ENCODE data around the gene TAF11L8. TPM values are rescaled to one million over a fixed set of nuclear protein-coding genes. Genes with fewer than 3 reads are reported as not detected.
"Not testable (repeated sequence)": the region's sequence is repeated elsewhere in the genome, so short reads cannot be mapped to it uniquely, and the experiment has no call there.

TAF11L8 gene
- polyA plus RNA-seq (ENCODE audit: low read depth in 6 of 6): not detected

- not testable (repeated sequence) for ATAC-seq (ENCODE audit: low read depth in 2 of 2); H3K4me1 Mint-ChIP-seq; H3K27me3 Mint-ChIP-seq; H3K4me3 Mint-ChIP-seq; H3K27ac Mint-ChIP-seq; H3K36me3 Mint-ChIP-seq; DNase-seq; H3K9me3 Mint-ChIP-seq
These were observed at the start of gene TAF11L8 for GRCh38 chr5:17590860-17591259. Gene TAF11L8 (minus strand): TSS chr5:17590960.

GRCh38 chr5:17634160-17634559, 43.4 kb upstream of the TAF11L8 start, which contains the start of gene TAF11L14:
Gene TAF11L14 (plus strand): TSS chr5:17634460.
- Mint-ChIP-seq H3K9me3 (no peaks in the 10 kb centered on the region), H3K27me3 (peaks cover 0 to 4% (median 0%) of the 10 kb centered on the region in 3 donors), H3K36me3 (no peaks in the 10 kb centered on the region), H3K4me3 (no peak within 1 kb of the TSS), H3K4me1 (no peaks in the 10 kb centered on the region), H3K27ac (no peak within 1 kb of the TSS)
- no peak for ATAC-seq (ENCODE audit: low read depth in 2 of 2)
- no peak for DNase-seq

GRCh38 chr5:17631788-17632187, 41.0 kb upstream of the TAF11L8 start, which contains the start of gene TAF11L13:
Gene TAF11L13 (plus strand): TSS chr5:17632088.
- not testable (repeated sequence) for H3K4me1 Mint-ChIP-seq, H3K9me3 Mint-ChIP-seq, H3K27ac Mint-ChIP-seq

GRCh38 chr5:17625686-17626085, 34.9 kb upstream of the TAF11L8 start:
- Mint-ChIP-seq H3K4me3 (no peak overlapping the region), H3K36me3 (no peaks in the 10 kb centered on the region), H3K9me3 (peaks cover 0 to 2% (median 0%) of the 10 kb centered on the region in 7 donors), H3K4me1 (no peaks in the 10 kb centered on the region), H3K27me3 (no peaks in the 10 kb centered on the region), H3K27ac (no peak overlapping the region)
- ATAC-seq (ENCODE audit: low read depth in 2 of 2) (no peak), DNase-seq (no peak)

More at GRCh38 chr5:17631788-17632187, 41.0 kb upstream of the TAF11L8 start, which contains the start of gene TAF11L13:
- H3K27me3 Mint-ChIP-seq; DNase-seq; H3K36me3 Mint-ChIP-seq; ATAC-seq (ENCODE audit: low read depth in 2 of 2); H3K4me3 Mint-ChIP-seq: not testable (repeated sequence)

- Mint-ChIP-seq H3K36me3 (no peaks in the 10 kb centered on the region), H3K9me3 (peaks cover 0 to 2% (median 0%) of the 10 kb centered on the region in 7 donors), H3K27me3 (no peaks in the 10 kb centered on the region), H3K4me3 (no peak overlapping the region), H3K27ac (peak overlapping the region in 1 of 6 donors; percentile 49), H3K4me1 (no peaks in the 10 kb centered on the region)
- DNase-seq (no peak), ATAC-seq (ENCODE audit: low read depth in 2 of 2) (no peak)
These were observed 29.9 kb upstream of the TAF11L8 start for GRCh38 chr5:17620627-17621026.

- Mint-ChIP-seq H3K36me3 (no peaks in the 10 kb centered on the region), H3K4me1 (no peaks in the 10 kb centered on the region), H3K4me3 (no peak overlapping the region), H3K27ac (no peak overlapping the region), H3K9me3 (peaks cover 0 to 3% (median 0%) of the 10 kb centered on the region in 7 donors), H3K27me3 (no peaks in the 10 kb centered on the region)
- ATAC-seq (ENCODE audit: low read depth in 2 of 2) (no peak), DNase-seq (no peak)
These were observed 28.6 kb upstream of the TAF11L8 start for GRCh38 chr5:17619354-17619753.

- H3K4me1 Mint-ChIP-seq: no peaks in the 10 kb centered on the region
- H3K9me3 Mint-ChIP-seq: peaks cover 0 to 4% (median 0%) of the 10 kb centered on the region in 7 donors
- no peak overlapping the region for H3K4me3 Mint-ChIP-seq
- no peak for DNase-seq
- no peaks in the 10 kb centered on the region for H3K36me3 Mint-ChIP-seq
- no peaks in the 10 kb centered on the region for H3K27me3 Mint-ChIP-seq
- no peak overlapping the region for H3K27ac Mint-ChIP-seq
- no peak for ATAC-seq (ENCODE audit: low read depth in 2 of 2)
These were observed 24.3 kb upstream of the TAF11L8 start for GRCh38 chr5:17614872-17615605.

GRCh38 chr5:17610092-17610491, 19.3 kb upstream of the TAF11L8 start, which contains the start of gene TAF11L12:
Gene TAF11L12 (plus strand): TSS chr5:17610392.
- H3K4me3 Mint-ChIP-seq; H3K36me3 Mint-ChIP-seq; H3K9me3 Mint-ChIP-seq; H3K4me1 Mint-ChIP-seq; DNase-seq; H3K27me3 Mint-ChIP-seq; ATAC-seq (ENCODE audit: low read depth in 2 of 2): not testable (repeated sequence)
- peak within 1 kb of the TSS in 1 of 6 donors; percentile 37 for H3K27ac Mint-ChIP-seq

- ATAC-seq (ENCODE audit: low read depth in 2 of 2); H3K36me3 Mint-ChIP-seq; H3K4me3 Mint-ChIP-seq; H3K27me3 Mint-ChIP-seq; DNase-seq; H3K4me1 Mint-ChIP-seq; H3K9me3 Mint-ChIP-seq: not testable (repeated sequence)
- peak overlapping the region in 1 of 6 donors; percentile 9 for H3K27ac Mint-ChIP-seq
These were observed 16.7 kb upstream of the TAF11L8 start for GRCh38 chr5:17607461-17607860.

- Mint-ChIP-seq H3K4me3 (peak overlapping the region in 1 of 8 donors; percentile 34), H3K36me3 (no peaks in the 10 kb centered on the region), H3K9me3 (peaks cover 0 to 5% (median 0%) of the 10 kb centered on the region in 7 donors), H3K27ac (no peak overlapping the region), H3K4me1 (no peaks in the 10 kb centered on the region), H3K27me3 (peaks cover 0 to 5% (median 0%) of the 10 kb centered on the region in 3 donors)
- DNase-seq: no peak
- ATAC-seq (ENCODE audit: low read depth in 2 of 2): no peak
These were observed 14.2 kb upstream of the TAF11L8 start for GRCh38 chr5:17604951-17605350.

GRCh38 chr5:17603880-17604279, 13.1 kb upstream of the TAF11L8 start, which contains the start of gene TAF11L11:
Gene TAF11L11 (plus strand): TSS chr5:17604183.
- H3K4me1 Mint-ChIP-seq; H3K36me3 Mint-ChIP-seq; H3K27me3 Mint-ChIP-seq; DNase-seq; ATAC-seq (ENCODE audit: low read depth in 2 of 2); H3K9me3 Mint-ChIP-seq: not testable (repeated sequence)
- Mint-ChIP-seq H3K27ac (peak within 1 kb of the TSS in 1 of 6 donors; percentile 7), H3K4me3 (peak within 1 kb of the TSS in 1 of 8 donors; percentile 34)

GRCh38 chr5:17597728-17598127, 7.0 kb upstream of the TAF11L8 start, which contains the start of gene TAF11L10:
Gene TAF11L10 (minus strand): TSS chr5:17597828.
- not testable (repeated sequence) for DNase-seq; H3K27me3 Mint-ChIP-seq; ATAC-seq (ENCODE audit: low read depth in 2 of 2); H3K4me3 Mint-ChIP-seq; H3K27ac Mint-ChIP-seq; H3K4me1 Mint-ChIP-seq; H3K36me3 Mint-ChIP-seq; H3K9me3 Mint-ChIP-seq

- not testable (repeated sequence) for H3K4me1 Mint-ChIP-seq, H3K4me3 Mint-ChIP-seq, H3K27ac Mint-ChIP-seq
These were observed 3.5 kb upstream of the TAF11L8 start, which contains the start of gene TAF11L9 for GRCh38 chr5:17594255-17594654. Gene TAF11L9 (minus strand): TSS chr5:17594394.

GRCh38 chr5:17585658-17586057, 5.1 kb downstream of the TAF11L8 start, which contains the start of gene TAF11L7:
Gene TAF11L7 (minus strand): TSS chr5:17585758.
- not testable (repeated sequence) for H3K27me3 Mint-ChIP-seq; H3K9me3 Mint-ChIP-seq; H3K4me3 Mint-ChIP-seq; ATAC-seq (ENCODE audit: low read depth in 2 of 2); H3K36me3 Mint-ChIP-seq; DNase-seq; H3K4me1 Mint-ChIP-seq; H3K27ac Mint-ChIP-seq

More at GRCh38 chr5:17594255-17594654, 3.5 kb upstream of the TAF11L8 start, which contains the start of gene TAF11L9:
- not testable (repeated sequence) for ATAC-seq (ENCODE audit: low read depth in 2 of 2); H3K36me3 Mint-ChIP-seq; H3K9me3 Mint-ChIP-seq; H3K27me3 Mint-ChIP-seq; DNase-seq

Data from naive B cell (primary cell).